Activated naive CD4-positive, alpha-beta T cell treated with anti-CD3 and anti-CD28 coated beads for 36 hours (primary cell): Measurements from ENCODE around the gene WDR7. TPM values are rescaled to one million over a fixed set of nuclear protein-coding genes. Genes with fewer than 3 reads are reported as not detected.

Source experiments
- CTCF ChIA-PET: fragments of 350-600 bp; sonication (Branson Sonifier 250); formaldehyde crosslinking; loops from one replicate; lab custom pipeline; 2021; ENCODE audit warnings: antibody characterized with exemption; lab: Charles Lee
- DNase-seq: peaks from one replicate; pipeline ENCODE4 v3.0.0-alpha.2; 2020
- H3K27ac Mint-ChIP-seq: one replicate; pipeline ENCODE4 v1.8.0; 2021; ENCODE audit warnings: mild to moderate bottlenecking, mixed read lengths
- H3K27me3 Mint-ChIP-seq: one replicate; pipeline ENCODE4 v1.8.0; 2021; ENCODE audit warnings: low read depth, mixed read lengths
- H3K36me3 Mint-ChIP-seq: one replicate; pipeline ENCODE4 v1.8.0; 2021; ENCODE audit warnings: low read depth, mixed read lengths
- H3K4me1 Mint-ChIP-seq: one replicate; pipeline ENCODE4 v1.8.0; 2021; ENCODE audit warnings: low read depth, mixed read lengths
- H3K4me3 Mint-ChIP-seq: one replicate; pipeline ENCODE4 v1.8.0; 2021; ENCODE audit warnings: mild to moderate bottlenecking, moderate library complexity, mixed read lengths
- H3K9me3 Mint-ChIP-seq: one replicate; pipeline ENCODE4 v1.8.0; 2021; ENCODE audit warnings: mixed read lengths
- intact Hi-C: fragments of 100-400 bp; cut with micrococcal nuclease; formaldehyde crosslinking; loops from one replicate; pipeline ENCODE4 v1.15.1; 2023
- total RNA-seq, 2 experiments: library from RNA; stranded (reverse); gene quantifications; one replicate each; pipeline ENCODE4 v1.2.3, GENCODE V29; 2021

Gene WDR7
- total RNA-seq, 2 experiments from 2014 or later: 17.3 to 19.5 TPM

DNA sequence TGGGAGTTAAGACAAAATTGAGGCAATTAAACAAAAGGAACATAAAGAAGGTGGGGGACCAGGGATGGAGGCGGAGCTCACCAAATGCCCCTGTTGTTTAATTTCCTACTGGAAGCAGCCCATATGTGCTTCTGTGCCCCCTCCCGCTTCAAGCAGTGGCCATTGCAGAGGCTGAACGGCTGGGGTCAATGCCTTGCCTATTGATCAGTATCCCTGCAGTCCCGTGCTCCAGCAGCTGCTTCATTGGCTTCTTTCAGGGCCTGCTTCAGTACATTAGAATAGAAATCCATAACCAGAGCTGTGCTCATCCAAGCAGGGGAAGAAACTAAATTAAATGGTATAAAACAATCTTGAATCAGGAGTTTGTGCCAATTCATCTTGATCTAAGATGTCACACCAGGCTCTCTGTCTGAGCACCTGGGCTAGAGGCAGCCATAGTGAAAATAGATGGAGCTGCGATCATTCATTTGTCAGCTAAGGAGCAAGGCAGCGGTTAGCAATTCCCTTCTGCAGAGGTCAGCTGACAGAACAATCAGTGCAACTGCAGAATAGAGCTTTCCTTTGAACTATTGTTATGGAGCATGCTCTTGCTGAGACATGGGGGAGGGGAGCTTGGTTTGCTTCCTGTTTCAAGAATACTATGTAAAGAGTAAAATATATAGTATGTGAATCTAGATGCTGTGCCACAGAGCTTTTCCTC lies 222.4 kb downstream of the WDR7 start:
- peak; percentile 40 for DNase-seq
- Mint-ChIP-seq H3K27ac (no peak overlapping the region), H3K4me3 (no peak overlapping the region), H3K27me3 (no peaks in the 10 kb centered on the region), H3K36me3 (no peaks in the 10 kb centered on the region), H3K9me3 (no peaks in the 10 kb centered on the region), H3K4me1 (peaks cover 15% of the 10 kb centered on the region)
- CTCF ChIA-PET: interaction anchor here (0.8 kb wide), 1 partner anchor 548 kb away, joined by 3 read pairs; no protein-coding TSS in a partner anchor
- intact Hi-C loops: no loop called here

DNA sequence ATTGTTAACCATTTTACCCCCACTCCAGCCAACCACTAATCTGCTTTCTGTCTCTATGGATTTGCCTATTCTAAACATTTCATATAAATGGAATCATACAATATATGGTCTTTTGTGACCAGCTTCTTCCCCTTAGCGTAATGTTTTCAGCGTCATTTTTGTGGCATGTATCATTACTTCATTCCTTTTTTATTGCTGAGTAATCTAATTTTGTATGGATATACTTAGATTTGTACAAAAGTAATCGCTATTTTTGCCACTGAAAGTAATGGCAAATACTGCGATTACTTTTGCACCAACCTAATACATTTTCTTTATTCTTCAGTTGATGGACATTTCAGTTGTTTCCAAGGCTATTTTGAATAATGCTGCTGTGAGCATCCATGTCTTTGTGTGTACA lies 227.6 kb downstream of the WDR7 start:
- no peaks in the 10 kb centered on the region for H3K9me3 Mint-ChIP-seq
- no peaks in the 10 kb centered on the region for H3K27me3 Mint-ChIP-seq
- H3K36me3 Mint-ChIP-seq: peaks cover 23% of the 10 kb centered on the region
- no peak for DNase-seq
- intact Hi-C loops: no loop called here
- H3K4me3 Mint-ChIP-seq: no peak overlapping the region
- H3K4me1 Mint-ChIP-seq: peaks cover 6% of the 10 kb centered on the region
- no peak overlapping the region for H3K27ac Mint-ChIP-seq
- CTCF ChIA-PET: no interaction called here

DNA sequence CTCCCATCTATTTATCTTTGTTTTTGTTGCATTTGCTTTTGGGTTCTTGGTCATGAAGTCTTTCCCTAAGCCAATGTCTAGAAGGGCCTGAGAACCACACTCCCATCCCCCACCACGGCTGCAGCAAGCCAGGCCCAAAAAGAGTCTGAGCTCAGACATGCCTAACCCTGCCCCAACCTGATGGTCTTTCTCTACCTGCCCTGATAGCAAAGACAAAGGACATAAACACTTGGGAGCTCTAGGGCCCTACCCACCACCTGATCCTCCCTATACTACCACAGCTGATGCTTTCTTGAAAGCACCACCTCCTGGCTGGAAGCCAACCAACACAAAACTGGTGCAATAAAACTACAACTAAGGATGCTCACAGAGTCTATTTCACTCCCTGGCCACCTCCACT lies 233.4 kb downstream of the WDR7 start:
- Mint-ChIP-seq H3K27ac (no peak overlapping the region), H3K9me3 (peaks cover 8% of the 10 kb centered on the region), H3K36me3 (peaks cover 39% of the 10 kb centered on the region), H3K4me3 (no peak overlapping the region), H3K27me3 (no peaks in the 10 kb centered on the region), H3K4me1 (peaks cover 3% of the 10 kb centered on the region)
- no peak for DNase-seq
- intact Hi-C loops: no loop called here
- CTCF ChIA-PET: no interaction called here

DNA sequence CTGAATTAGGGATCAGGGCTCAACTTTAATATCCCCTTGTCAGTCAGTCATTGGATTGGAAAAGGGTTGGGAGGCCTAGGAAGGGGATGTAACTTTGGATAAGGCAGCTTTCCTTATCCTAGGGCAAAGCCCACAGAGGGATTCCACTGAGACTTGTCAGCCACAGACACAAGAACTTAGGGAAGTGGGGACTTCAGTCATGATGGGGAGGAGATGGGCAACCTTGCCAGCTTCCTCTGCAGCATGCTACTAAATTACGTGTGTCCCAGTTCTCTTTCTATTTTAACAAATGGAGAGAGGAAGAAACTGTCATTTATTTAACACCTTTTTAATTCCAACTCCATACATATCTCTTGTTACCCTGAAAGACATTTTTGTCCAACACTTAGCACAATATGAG lies 237.8 kb downstream of the WDR7 start:
- no peak for DNase-seq
- Mint-ChIP-seq H3K4me1 (no peaks in the 10 kb centered on the region), H3K9me3 (peaks cover 8% of the 10 kb centered on the region), H3K4me3 (no peak overlapping the region), H3K27ac (no peak overlapping the region), H3K36me3 (peaks cover 15% of the 10 kb centered on the region), H3K27me3 (no peaks in the 10 kb centered on the region)
- CTCF ChIA-PET: interaction anchor here (1.2 kb wide), 1 partner anchor 34 kb away, joined by 3 read pairs; no protein-coding TSS in a partner anchor
- intact Hi-C loops: no loop called here

DNA sequence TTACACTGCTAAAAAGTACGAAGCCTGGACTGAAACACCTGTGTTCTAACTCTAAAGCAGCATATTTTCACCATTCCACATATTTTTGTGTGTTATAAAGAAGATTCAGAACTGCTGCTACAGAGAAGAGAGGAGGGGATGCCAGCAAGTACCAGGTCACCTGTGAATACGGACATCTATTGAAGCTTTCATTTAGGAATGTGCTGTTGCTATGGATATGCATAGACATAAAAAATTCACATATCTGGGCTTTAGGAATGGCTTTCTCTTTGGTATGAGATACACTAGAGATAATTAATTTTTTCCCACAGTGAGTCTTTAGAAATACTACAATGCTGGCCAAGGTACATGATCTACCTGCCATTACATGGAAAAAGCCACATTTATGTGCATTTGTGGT lies 238.5 kb downstream of the WDR7 start:
- no peak overlapping the region for H3K27ac Mint-ChIP-seq
- CTCF ChIA-PET: interaction anchor here (1.2 kb wide), 1 partner anchor 33 kb away, joined by 3 read pairs; no protein-coding TSS in a partner anchor
- H3K36me3 Mint-ChIP-seq: peaks cover 9% of the 10 kb centered on the region
- H3K4me3 Mint-ChIP-seq: no peak overlapping the region
- intact Hi-C loops: no loop called here
- H3K4me1 Mint-ChIP-seq: no peaks in the 10 kb centered on the region
- H3K27me3 Mint-ChIP-seq: no peaks in the 10 kb centered on the region
- H3K9me3 Mint-ChIP-seq: peaks cover 4% of the 10 kb centered on the region
- DNase-seq: no peak

DNA sequence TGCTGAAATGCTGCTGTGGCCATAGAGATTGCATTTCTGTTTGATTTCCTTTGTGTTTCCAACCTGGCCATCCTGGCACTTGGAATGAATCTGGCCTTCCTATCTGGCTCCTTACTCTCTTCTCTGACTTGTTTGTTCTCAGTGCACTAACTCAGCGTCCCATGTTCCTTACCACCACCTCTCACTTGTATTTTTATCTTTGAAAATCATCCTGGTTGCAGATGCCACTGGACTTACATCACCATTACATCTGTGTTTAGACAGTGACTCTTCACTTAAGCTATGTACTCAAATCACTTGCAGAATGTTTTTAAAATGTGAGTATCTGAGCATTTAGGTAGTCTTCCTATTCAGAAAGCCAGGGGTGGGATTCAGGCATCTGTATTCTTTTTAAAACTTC lies 239.5 kb downstream of the WDR7 start:
- no peak overlapping the region for H3K4me3 Mint-ChIP-seq
- peaks cover 9% of the 10 kb centered on the region for H3K36me3 Mint-ChIP-seq
- H3K27me3 Mint-ChIP-seq: no peaks in the 10 kb centered on the region
- CTCF ChIA-PET: no interaction called here
- H3K9me3 Mint-ChIP-seq: peaks cover 3% of the 10 kb centered on the region
- intact Hi-C loops: no loop called here
- DNase-seq: no peak
- H3K4me1 Mint-ChIP-seq: no peaks in the 10 kb centered on the region
- H3K27ac Mint-ChIP-seq: no peak overlapping the region

DNA sequence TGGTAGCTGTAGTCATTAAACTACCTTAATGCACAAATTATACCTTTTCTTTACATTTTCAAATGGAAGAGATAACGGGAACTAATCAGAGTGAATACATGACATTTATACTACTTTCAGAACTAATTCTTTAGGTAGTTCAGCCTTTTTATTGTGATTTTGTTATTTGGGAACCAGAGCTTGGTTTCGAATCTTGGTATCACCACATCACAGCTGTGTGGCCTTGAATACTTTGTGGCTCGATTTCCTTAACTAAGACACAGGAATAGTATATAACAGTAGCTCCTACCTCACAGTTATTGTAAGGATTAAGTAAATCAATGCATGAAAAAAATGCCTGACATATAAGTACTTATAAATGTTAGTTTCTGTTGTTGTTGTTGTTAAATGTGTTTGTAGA lies 240.0 kb downstream of the WDR7 start:
- CTCF ChIA-PET: no interaction called here
- no peak overlapping the region for H3K4me3 Mint-ChIP-seq
- peaks cover 6% of the 10 kb centered on the region for H3K36me3 Mint-ChIP-seq
- no peaks in the 10 kb centered on the region for H3K27me3 Mint-ChIP-seq
- no peaks in the 10 kb centered on the region for H3K4me1 Mint-ChIP-seq
- H3K9me3 Mint-ChIP-seq: no peaks in the 10 kb centered on the region
- no peak for DNase-seq
- H3K27ac Mint-ChIP-seq: no peak overlapping the region
- intact Hi-C loops: no loop called here

DNA sequence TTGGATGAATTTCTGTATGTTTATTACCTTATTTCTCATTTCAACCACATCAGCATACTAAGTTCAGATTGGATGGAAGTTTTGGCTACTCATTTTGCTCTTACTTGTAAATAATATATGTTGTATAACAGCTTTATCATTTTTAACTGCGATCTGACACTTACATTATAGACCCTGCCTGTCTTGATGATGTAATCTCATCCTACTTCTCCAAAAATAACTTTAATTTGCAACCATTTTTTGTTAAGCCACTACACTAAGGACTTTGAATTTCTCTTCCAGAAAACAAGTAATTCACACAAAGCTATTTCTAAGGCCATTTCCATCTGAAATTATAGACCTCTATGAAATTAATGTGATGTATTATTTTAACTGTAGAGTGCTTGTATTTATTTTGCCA lies 240.7 kb downstream of the WDR7 start:
- H3K4me3 Mint-ChIP-seq: no peak overlapping the region
- DNase-seq: no peak
- intact Hi-C loops: no loop called here
- CTCF ChIA-PET: no interaction called here
- H3K27ac Mint-ChIP-seq: no peak overlapping the region
- H3K4me1 Mint-ChIP-seq: no peaks in the 10 kb centered on the region
- peaks cover 5% of the 10 kb centered on the region for H3K36me3 Mint-ChIP-seq
- no peaks in the 10 kb centered on the region for H3K9me3 Mint-ChIP-seq
- H3K27me3 Mint-ChIP-seq: no peaks in the 10 kb centered on the region

DNA sequence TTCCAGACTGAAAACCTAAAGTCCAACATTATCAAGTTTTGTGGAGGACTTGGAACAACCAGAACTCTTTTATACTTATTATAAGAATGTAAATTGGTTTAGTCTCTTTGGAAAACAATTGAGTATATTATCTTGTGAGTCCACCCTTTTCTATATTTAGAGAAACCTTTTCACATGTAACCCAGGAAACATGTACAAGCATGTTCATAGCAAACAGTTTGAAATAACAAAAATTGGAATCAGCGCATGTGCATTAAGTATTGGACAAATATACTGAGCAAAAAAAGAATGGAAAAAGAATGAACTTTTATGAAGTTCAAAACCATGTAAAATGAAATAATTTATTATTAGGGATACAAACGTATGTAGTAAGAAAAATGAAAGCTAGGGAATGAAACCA lies 246.0 kb downstream of the WDR7 start:
- Mint-ChIP-seq H3K4me1 (peaks cover 8% of the 10 kb centered on the region), H3K27ac (no peak overlapping the region), H3K4me3 (no peak overlapping the region), H3K9me3 (no peaks in the 10 kb centered on the region), H3K36me3 (no peaks in the 10 kb centered on the region), H3K27me3 (no peaks in the 10 kb centered on the region)
- intact Hi-C loops: no loop called here
- CTCF ChIA-PET: no interaction called here
- DNase-seq: no peak

DNA sequence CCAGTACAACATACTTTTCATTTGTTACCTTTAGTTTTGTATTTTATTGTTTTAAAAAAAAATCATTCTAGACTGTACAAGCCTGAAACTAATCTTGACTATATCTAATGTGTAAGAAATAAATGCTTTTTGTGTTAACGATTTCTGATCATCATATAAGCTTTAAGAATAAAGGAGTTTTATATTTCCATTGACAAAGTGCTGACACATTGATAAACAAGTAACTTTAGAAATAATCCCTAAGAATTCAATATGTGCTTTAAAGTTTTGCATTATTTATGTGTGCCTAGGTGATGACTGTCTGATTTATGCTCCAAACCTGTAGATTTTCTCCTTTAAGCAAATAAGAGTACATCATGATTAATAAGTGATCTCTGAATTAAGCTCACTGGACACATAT lies 248.5 kb downstream of the WDR7 start:
- no peaks in the 10 kb centered on the region for H3K36me3 Mint-ChIP-seq
- no peak overlapping the region for H3K4me3 Mint-ChIP-seq
- H3K27ac Mint-ChIP-seq: no peak overlapping the region
- H3K27me3 Mint-ChIP-seq: no peaks in the 10 kb centered on the region
- peaks cover 8% of the 10 kb centered on the region for H3K4me1 Mint-ChIP-seq
- DNase-seq: no peak
- no peaks in the 10 kb centered on the region for H3K9me3 Mint-ChIP-seq
- intact Hi-C loops: no loop called here
- CTCF ChIA-PET: no interaction called here

DNA sequence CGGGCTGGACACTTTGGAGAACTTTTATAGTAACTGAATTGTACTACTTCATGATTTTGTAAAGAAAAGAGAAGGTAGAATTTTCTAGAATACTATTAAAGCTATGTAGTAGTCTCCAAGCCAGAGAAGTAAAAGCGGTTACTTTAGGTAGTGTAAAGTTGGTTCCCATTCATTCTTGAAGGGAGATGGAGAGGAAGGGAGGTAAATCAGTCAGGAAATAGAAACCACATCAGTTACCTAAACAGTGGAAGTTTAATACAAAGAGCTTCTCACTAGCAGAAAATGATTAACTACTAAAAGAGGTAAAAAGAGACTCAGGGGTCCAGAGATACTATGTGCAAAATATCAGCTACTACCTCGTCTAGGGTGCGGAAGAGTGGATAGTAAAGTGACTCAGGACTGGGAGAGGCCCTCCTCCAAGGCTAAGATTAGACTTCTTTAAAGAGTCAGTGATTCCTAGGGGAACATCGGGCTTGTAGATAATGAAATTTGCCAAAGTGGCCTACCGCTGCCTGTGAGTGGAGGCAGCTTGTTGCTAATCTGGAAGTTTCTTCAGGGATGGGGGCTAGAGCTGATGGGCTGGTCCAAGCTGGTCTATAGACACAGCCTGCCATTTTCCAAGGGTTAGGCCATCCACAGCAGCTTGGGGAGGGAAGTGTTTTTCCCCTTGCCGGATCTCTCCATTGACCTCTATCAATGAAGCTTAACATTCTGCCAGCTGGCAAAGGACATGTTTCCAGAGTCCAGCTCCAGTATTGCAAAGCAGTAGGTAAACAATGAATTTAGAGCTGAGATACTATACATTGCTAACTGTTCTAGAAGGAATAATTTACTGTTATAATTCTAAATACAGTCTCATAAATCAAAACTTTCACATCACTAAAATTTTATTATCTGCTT lies 249.3 kb downstream of the WDR7 start:
- CTCF ChIA-PET: interaction anchor here (0.9 kb wide), 1 partner anchor 31 kb away, joined by 3 read pairs; no protein-coding TSS in a partner anchor

DNA sequence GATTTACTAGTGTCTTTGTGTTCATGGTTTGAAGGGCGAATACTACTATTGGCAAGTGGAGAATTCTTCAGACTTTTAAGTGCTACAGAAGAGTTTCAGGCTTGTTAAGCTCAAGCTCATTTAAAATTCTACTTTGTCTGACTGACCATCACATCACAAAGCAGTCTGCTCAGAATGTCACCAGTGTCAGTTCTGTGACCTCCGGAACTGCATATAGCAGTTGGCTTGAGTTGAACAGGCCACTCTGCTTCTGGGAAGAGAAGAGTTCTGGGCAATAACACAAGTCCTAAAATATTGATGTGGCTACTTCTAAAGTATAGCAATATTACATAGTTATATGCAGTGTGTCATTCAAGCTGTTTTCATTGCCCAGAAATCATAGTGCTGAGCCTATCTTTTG lies 250.8 kb downstream of the WDR7 start:
- DNase-seq: no peak
- CTCF ChIA-PET: no interaction called here
- intact Hi-C loops: no loop called here
- peaks cover under 1% of the 10 kb centered on the region for H3K36me3 Mint-ChIP-seq
- no peak overlapping the region for H3K4me3 Mint-ChIP-seq
- H3K4me1 Mint-ChIP-seq: peaks cover 8% of the 10 kb centered on the region
- H3K27ac Mint-ChIP-seq: no peak overlapping the region
- H3K27me3 Mint-ChIP-seq: no peaks in the 10 kb centered on the region
- no peaks in the 10 kb centered on the region for H3K9me3 Mint-ChIP-seq

More for the DNA sequence above, 249.3 kb downstream of the WDR7 start:
- Mint-ChIP-seq H3K27ac (no peak overlapping the region), H3K4me3 (no peak overlapping the region), H3K36me3 (no peaks in the 10 kb centered on the region), H3K4me1 (peaks cover 8% of the 10 kb centered on the region), H3K9me3 (no peaks in the 10 kb centered on the region), H3K27me3 (no peaks in the 10 kb centered on the region)
- intact Hi-C loops: no loop called here
- DNase-seq: no peak
